ENCODE measurements around the gene ARL6. TPM values are rescaled to one million over a fixed set of nuclear protein-coding genes. Genes with fewer than 3 reads are reported as not detected.

Gene ARL6
- total RNA-seq, 1 experiment from 2014 or later, result 7.1 TPM

- H2AK5ac ChIP-seq (ENCODE audit: insufficient read length, low read length), result no peak overlapping the region
- H3K27me3 ChIP-seq (ENCODE audit: insufficient read depth, low read length), result no peaks in the 10 kb centered on the region
- H2BK15ac ChIP-seq (ENCODE audit: low read depth, low read length), result no peak overlapping the region
- H4K5ac ChIP-seq (ENCODE audit: insufficient read length, low read depth, low read length), result no peak overlapping the region
- H2BK20ac ChIP-seq (ENCODE audit: low read depth, low read length, poor library complexity, severe bottlenecking), result no peak overlapping the region
- no peak overlapping the region for H2BK120ac ChIP-seq (ENCODE audit: low read depth, low read length, poor library complexity, severe bottlenecking)
- H4K91ac ChIP-seq (ENCODE audit: insufficient read length, low read depth, low read length), result no peak overlapping the region
- no peak overlapping the region for H3K14ac ChIP-seq (ENCODE audit: insufficient read depth, low read length)
- no peak overlapping the region for H3K23ac ChIP-seq (ENCODE audit: insufficient read length, low read depth, low read length)
- Mint-ChIP-seq H3K4me1 (peaks cover 21 to 30% of the 10 kb centered on the region in 2 experiments), H3K27ac (0 out of 7 replicates have a peak overlapping the region, but pooled peaks of 1 of the 3 experiments have one; percentile 36), H3K27me3 (ENCODE audit: low read depth) (no peaks in the 10 kb centered on the region), H3K9me3 (no peaks in the 10 kb centered on the region; a peak in 1 of 5 replicates), H3K36me3 (ENCODE audit: insufficient read depth in 1 of 3, low read depth in 3 of 3) (peaks cover 10 to 15% (median 13%) of the 10 kb centered on the region in 3 experiments), H3K4me3 (peak overlapping the region; percentile 97 to 98)
- H3K9me3 ChIP-seq (ENCODE audit: control insufficient read depth, low read depth, low read length), result no peaks in the 10 kb centered on the region
- H4K8ac ChIP-seq (replicated peaks; ENCODE audit: insufficient read length, low read depth, low read length), result no peak overlapping the region
- peaks cover 2% of the 10 kb centered on the region for H3K79me1 ChIP-seq (ENCODE audit: insufficient read depth, low read depth, low read length, poor library complexity, severe bottlenecking)
- H4K20me1 ChIP-seq (ENCODE audit: control insufficient read depth, insufficient read depth, insufficient read length), result no peaks in the 10 kb centered on the region
- no peak overlapping the region for H3K56ac ChIP-seq (ENCODE audit: insufficient read length, low read depth, low read length)
- DNase-seq, result no peak
- no CpG with 5 or more reads among the region's 2 CpGs for WGBS (ENCODE audit: extremely low coverage, insufficient read length, low lambda C conversion rate)
- H2AFZ ChIP-seq (ENCODE audit: low read length), result no peak overlapping the region
- peak overlapping the region; percentile 88 for H3K4me2 ChIP-seq (ENCODE audit: insufficient read depth, insufficient read length, low read length)
- H3K23me2 ChIP-seq (ENCODE audit: insufficient read length, low read depth, low read length, poor library complexity, severe bottlenecking), result peaks cover 7% of the 10 kb centered on the region
- H3K18ac ChIP-seq (ENCODE audit: insufficient read length, low read depth, low read length), result no peak overlapping the region
- H3K4ac ChIP-seq (ENCODE audit: low read depth, low read length), result no peak overlapping the region
- H2BK12ac ChIP-seq (ENCODE audit: insufficient read length, low read depth, low read length), result no peak overlapping the region
- peak overlapping the region; percentile 12 for H3K9ac ChIP-seq (ENCODE audit: extremely low read depth, insufficient read length, low read length)
- H3T11ph ChIP-seq (ENCODE audit: low read length), result no peak overlapping the region
- H2BK5ac ChIP-seq (ENCODE audit: insufficient read length, low read length), result no peak overlapping the region
- TF ChIP-seq CTCF (conservative IDR thresholded peaks at IDR 0.05), result no peak
- no peaks in the 10 kb centered on the region for H3K4me1 ChIP-seq (ENCODE audit: insufficient read depth, low read length)
- no peak overlapping the region for H3K27ac ChIP-seq (ENCODE audit: insufficient read length, low read depth, low read length)
- no peaks in the 10 kb centered on the region for H3K79me2 ChIP-seq (ENCODE audit: insufficient read depth, low read length)
Observed at GRCh38 chr3:97765336-97765735, 778 bp downstream of the ARL6 start.
